ENCODE results near the gene NHLH1.

DNA sequence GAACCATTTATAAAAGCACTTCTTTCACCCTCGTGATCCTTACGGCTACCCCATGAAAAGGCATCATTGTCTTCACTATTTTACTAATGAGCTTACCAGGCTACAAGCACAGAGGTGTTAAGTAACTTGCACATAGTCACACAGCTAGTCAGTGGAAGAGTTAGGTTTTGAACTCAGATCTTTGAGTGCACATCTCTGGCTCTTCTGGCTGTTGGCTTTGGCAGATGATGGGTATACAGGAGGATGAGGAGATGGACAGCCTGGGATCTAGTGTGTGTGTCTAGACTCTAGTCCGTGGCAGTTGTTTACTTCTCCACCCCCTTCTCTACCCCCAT, 45.1 kb downstream of the NHLH1 start:
- no peak for TF ChIP-seq POLR2AphosphoS5 (IDR thresholded peaks at IDR 0.05; ENCODE audit: low read depth, low read length)
- no peak for TF ChIP-seq POLR2A (IDR thresholded peaks at IDR 0.05; ENCODE audit: low read depth, low read length)
- TF ChIP-seq TAF1 (IDR thresholded peaks at IDR 0.05; ENCODE audit: borderline replicate concordance, low read depth, low read length), result no peak
